A549 (cell line): Measurements from ENCODE around the gene SHISA8. TPM values are rescaled to one million over a fixed set of nuclear protein-coding genes. Genes with fewer than 3 reads are reported as not detected.

Experiments used
- ATAC-seq, 2 experiments: fragments of 200-7000 bp in 1 of 2; fragments of >200 bp in 1 of 2; cut with Nextera tagmentation in 1 of 2; cut with Tn5 transposase in 1 of 2; 3 replicates each; pipeline versions ENCODE4 v1.8.0 to v1.9.1; 2018 to 2020; ENCODE audit warnings: mild to moderate bottlenecking in 1 of 2, moderate library complexity in 1 of 2
- CTCF ChIA-PET: fragments of 300-600 bp; sonication (Branson Sonifier 250); formaldehyde crosslinking; extraction: SDS; loops from one replicate; lab custom pipeline; 2021; ENCODE audit warnings: antibody characterized with exemption, inconsistent platforms; lab: Yijun Ruan, JAX
- POLR2A ChIA-PET: fragments of 350-600 bp; formaldehyde crosslinking; extraction: SDS; loops from one replicate; lab custom pipeline; 2021; ENCODE audit warnings: antibody characterized with exemption, inconsistent platforms; lab: Yijun Ruan, JAX
- DNase-seq, 2 experiments: peaks; one replicate each; pipeline versions ENCODE4 v3.0.0 to v3.0.0-alpha.2; 2011 to 2016; ENCODE audit warnings: low read depth in 1 of 2, low spot score in 1 of 2
- FAIRE-seq: peaks from 2 replicates; lab custom pipeline; 2011; peaks lifted over from hg19 to GRCh38; lab: Jason Lieb, UNC
- H3K27ac ChIP-seq, 2 experiments: fragments of >200 bp; sonication (Bioruptor Twin); formaldehyde crosslinking; 3 replicates each; pipeline ENCODE4 v1.5.1; 2016 to 2017
- H3K4me1 ChIP-seq: fragments of >200 bp; sonication (Bioruptor Twin); formaldehyde crosslinking; 3 replicates; pipeline ENCODE4 v1.6.1; 2016
- H3K4me2 ChIP-seq: fragments of >200 bp; sonication (Bioruptor Twin); formaldehyde crosslinking; 3 replicates; pipeline ENCODE4 v1.6.1; 2016
- H3K4me3 ChIP-seq: fragments of >200 bp; sonication (Bioruptor Twin); formaldehyde crosslinking; 3 replicates; pipeline ENCODE4 v1.5.1; 2016
- H3K9me3 ChIP-seq: fragments of >200 bp; sonication (Bioruptor Twin); formaldehyde crosslinking; 3 replicates; pipeline ENCODE4 v1.6.1; 2016
- BHLHE40 ChIP-seq: IDR thresholded peaks from 2 replicates; pipeline ENCODE4 v1.6.1; 2012; ENCODE audit warnings: low read depth, low read length, inconsistent platforms
- CBX8 ChIP-seq: fragments of 200-600 bp; sonication (generic); IDR thresholded peaks from 2 replicates; pipeline ENCODE4 v1.6.1; 2016
- CEBPB ChIP-seq, 2 experiments: fragments of >200 bp in 1 of 2; sonication (Bioruptor Twin) in 1 of 2; formaldehyde crosslinking in 1 of 2; IDR thresholded peaks; 2 replicates each; pipeline ENCODE4 v1.6.1; 2012 to 2016
- CHD2 ChIP-seq: fragments of 150-350 bp; IDR thresholded peaks from 2 replicates; pipeline ENCODE4 v1.6.1; 2014; ENCODE audit warnings: low read length; ENCODE audit not compliant: partially characterized antibody
- CHD4 ChIP-seq: fragments of 200-600 bp; sonication (generic); IDR thresholded peaks from 2 replicates; pipeline ENCODE4 v1.6.1; 2016; ENCODE audit warnings: antibody characterized with exemption, mild to moderate bottlenecking, borderline replicate concordance
- EHF ChIP-seq: fragments of 250-450 bp; sonication (Bioruptor Pico); IDR thresholded peaks from 2 replicates; pipeline ENCODE4 v1.5.0; 2020; ENCODE audit warnings: mild to moderate bottlenecking
- EHMT2 ChIP-seq: fragments of 200-600 bp; sonication (generic); IDR thresholded peaks from 2 replicates; pipeline ENCODE4 v1.6.1; 2016; ENCODE audit warnings: antibody characterized with exemption, low read depth, mild to moderate bottlenecking, moderate library complexity
- EP300 ChIP-seq, 2 experiments: fragments of >200 bp; sonication (Bioruptor Twin); formaldehyde crosslinking; IDR thresholded peaks; 2 replicates in 1 of 2; 3 replicates in 1 of 2; pipeline ENCODE4 v1.6.1; 2016 to 2017
- FOSL2 ChIP-seq, 2 experiments: fragments of 450-650 bp in 1 of 2; fragments of >200 bp in 1 of 2; sonication (Bioruptor Twin) in 1 of 2; formaldehyde crosslinking; IDR thresholded peaks; 2 replicates each; pipeline versions ENCODE4 v1.5.0 to v1.6.1; 2016 to 2020; ENCODE audit warnings: mild to moderate bottlenecking in 1 of 2, moderate library complexity in 1 of 2
- GATA3 ChIP-seq: IDR thresholded peaks from 2 replicates; pipeline ENCODE4 v1.6.1; 2012; ENCODE audit warnings: borderline replicate concordance
- MAFK ChIP-seq: fragments of 450-650 bp; IDR thresholded peaks from 2 replicates; pipeline ENCODE4 v1.6.1; 2014; ENCODE audit not compliant: partially characterized antibody
- MAZ ChIP-seq: fragments of 150-350 bp; IDR thresholded peaks from 2 replicates; pipeline ENCODE4 v1.6.1; 2014; ENCODE audit warnings: antibody characterized with exemption, low read depth, low read length, borderline replicate concordance
- NFE2L2 ChIP-seq: fragments of 150-350 bp; conservative IDR thresholded peaks from 2 replicates; pipeline ENCODE4 v1.6.1; 2014; ENCODE audit warnings: low read length
- PBX3 ChIP-seq: IDR thresholded peaks from 2 replicates; pipeline ENCODE4 v1.6.1; 2012
- PHF8 ChIP-seq: fragments of 200-600 bp; sonication (generic); IDR thresholded peaks from 2 replicates; pipeline ENCODE4 v1.6.1; 2016; ENCODE audit warnings: low read depth, mild to moderate bottlenecking, antibody characterized with exemption, moderate library complexity, borderline replicate concordance
- RAD21 ChIP-seq, 2 experiments: fragments of >200 bp in 1 of 2; sonication (Bioruptor Twin) in 1 of 2; formaldehyde crosslinking in 1 of 2; IDR thresholded peaks in 1 of 2; conservative IDR thresholded peaks in 1 of 2; 2 replicates in 1 of 2; 3 replicates in 1 of 2; pipeline ENCODE4 v1.6.1; 2012 to 2018; ENCODE audit warnings: inconsistent platforms in 1 of 2
- RARB ChIP-seq: fragments of 250-450 bp; sonication (Bioruptor Pico); IDR thresholded peaks from 2 replicates; pipeline ENCODE4 v1.8.0; 2021; ENCODE audit warnings: mild to moderate bottlenecking, moderate library complexity
- SREBF2 ChIP-seq: fragments of 450-650 bp; IDR thresholded peaks from 2 replicates; pipeline ENCODE4 v1.6.1; 2014; ENCODE audit warnings: mild to moderate bottlenecking, moderate library complexity
- TFCP2L1 ChIP-seq: fragments of 250-450 bp; sonication (Bioruptor Pico); IDR thresholded peaks from 2 replicates; pipeline ENCODE4 v1.5.0; 2021; ENCODE audit warnings: mild to moderate bottlenecking
- ZFP36 ChIP-seq: fragments of 450-650 bp; IDR thresholded peaks from 2 replicates; pipeline ENCODE4 v1.6.1; 2014; ENCODE audit warnings: borderline replicate concordance; ENCODE audit not compliant: partially characterized antibody
- WGBS: methylation state at CpG from one replicate; pipeline ENCODE4 v1.1.6; 2017; ENCODE audit errors: missing lambda C conversion rate; 5-methylcytosine and 5-hydroxymethylcytosine counted together
- polyA plus RNA-seq, 4 experiments: library from polyadenylated mRNA; depleted of rRNA in 3 of 4; stranded (reverse); fragments of >200 nt; fragmentation: RNase III in 1 of 4; extraction: RNeasy Plus Mini Kit Qiagen cat#74134 plus additional on column Dnase treatment in 1 of 4; gene quantifications; 2 replicates in 3 of 4; 3 replicates in 1 of 4; pipeline ENCODE4 v1.2.3, GENCODE V29; 2011 to 2017
- TF ChIP-seq, protein P1 (sequence below): IDR thresholded peaks from 2 replicates; pipeline ENCODE4 v1.6.1; 2012; ENCODE audit warnings: low read depth, borderline replicate concordance
- TF ChIP-seq, protein P2 (sequence below): fragments of 250-450 bp; sonication (Bioruptor Pico); IDR thresholded peaks from 2 replicates; pipeline ENCODE4 v1.5.0; 2020; ENCODE audit warnings: low read depth, mild to moderate bottlenecking, moderate library complexity

Gene SHISA8
- polyA plus RNA-seq, 2 of the 4 experiments (the other 2 are of a cell fraction), result 0.15 TPM; not detected in 1

DNA sequence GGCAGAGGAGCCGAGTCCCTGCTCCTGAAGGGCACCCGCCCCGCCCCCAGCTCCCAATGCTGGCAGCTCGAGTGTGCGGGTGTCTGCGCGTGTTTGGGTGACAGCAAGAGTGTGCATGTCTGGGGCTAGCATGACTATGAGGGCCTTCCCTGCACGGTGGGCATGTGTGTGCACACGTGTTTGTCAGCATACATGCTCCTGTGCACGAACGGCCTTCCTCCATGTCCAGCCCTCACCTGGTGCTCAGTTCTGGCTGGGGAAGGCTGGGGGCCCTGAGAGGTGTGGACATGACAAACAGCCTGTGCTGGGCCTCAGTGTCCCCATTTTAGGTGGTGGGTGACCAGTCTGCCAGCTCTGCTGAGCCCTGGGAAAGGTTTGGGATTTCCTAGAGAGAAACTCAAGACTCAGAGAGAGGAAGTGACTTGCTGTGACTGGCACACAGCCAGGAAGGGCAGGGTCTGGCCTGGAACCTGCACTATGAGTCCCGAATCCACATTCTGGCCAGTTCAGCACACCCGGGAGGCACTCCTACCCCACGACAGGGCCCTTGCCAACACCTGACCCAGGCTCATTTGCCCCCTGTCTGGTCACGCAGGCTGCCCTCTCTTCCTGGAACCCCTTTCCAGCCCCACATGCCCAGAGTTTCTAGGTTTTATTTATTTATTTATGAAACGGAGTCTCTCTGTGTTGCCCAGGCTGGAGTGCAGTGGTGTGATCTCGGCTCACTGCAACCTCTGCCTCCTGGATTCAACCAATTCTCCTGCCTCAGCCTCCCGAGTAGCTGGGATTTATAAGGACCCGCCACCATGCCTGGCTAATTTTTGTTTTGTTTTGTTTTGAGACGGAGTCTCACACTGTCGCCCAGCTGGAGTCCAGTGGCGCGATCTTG is 3.3 kb upstream of the SHISA8 start:
- WGBS, result 72% methylated on average over 14 of the region's 23 CpGs
- H3K4me2 ChIP-seq, result no peak overlapping the region
- no peaks in the 10 kb centered on the region for H3K9me3 ChIP-seq
- peaks cover 4% of the 10 kb centered on the region; the same call in 2 of the 3 replicates for H3K4me1 ChIP-seq
- CTCF ChIA-PET, result interaction anchor here (1.2 kb wide), 1 partner anchor 221 kb away, joined by 3 read pairs; no protein-coding TSS in a partner anchor
- TF ChIP-seq EP300 (IDR thresholded peaks at IDR 0.05) (no peak), TFCP2L1 (CRISPR knock-in tag) (no peak), NFE2L2 (no peak), CEBPB (IDR thresholded peaks at IDR 0.05) (no peak)
- TF ChIP-seq, all 56 proteins: peak for 0
- no peak overlapping the region for H3K4me3 ChIP-seq
- POLR2A ChIA-PET, result no interaction called here
- DNase-seq (peak in 1 of 2 experiments; percentile 51), FAIRE-seq (no peak), ATAC-seq (peak in 1 of 2 experiments; percentile 31; a peak in 3 of 6 replicates)
- no peak overlapping the region for H3K27ac ChIP-seq

DNA sequence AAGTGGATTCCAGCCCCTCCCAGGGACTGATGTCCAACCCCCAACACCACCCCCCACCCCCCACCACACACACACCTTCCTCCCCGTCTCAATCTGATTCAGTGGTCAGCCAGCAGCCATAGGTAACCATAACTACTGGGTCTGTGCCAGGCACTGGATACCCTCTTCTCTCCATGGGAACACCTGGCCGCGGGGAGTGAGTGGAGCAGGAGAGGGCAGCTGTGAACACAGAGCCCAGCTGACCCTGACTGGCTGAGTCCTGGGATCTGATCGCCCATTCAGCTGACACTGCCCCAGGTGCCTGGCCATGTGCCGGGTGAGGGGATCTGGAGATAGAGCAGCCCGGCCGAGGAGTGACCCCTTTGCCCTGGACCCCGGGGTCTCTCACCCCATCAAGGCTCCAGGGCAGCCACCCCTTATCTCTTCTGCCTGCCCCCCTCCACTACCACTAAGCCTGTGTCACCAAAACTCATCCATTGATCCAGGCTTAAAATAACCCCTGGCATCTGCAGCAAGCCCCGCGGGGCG is 2.6 kb upstream of the SHISA8 start:
- ATAC-seq, result no peak; a peak in 1 of 6 replicates
- Histone ChIP-seq H3K9me3 (no peaks in the 10 kb centered on the region), H3K4me3 (no peak overlapping the region), H3K27ac (no peak overlapping the region)
- ChIA-PET POLR2A (no interaction called here), CTCF (interaction anchor here (2.7 kb wide), 1 partner anchor 9 kb away, joined by 15 read pairs; the partner anchor contains the start of gene TNFRSF13C)
- WGBS, result 100% methylated on average over 4 of the region's 11 CpGs
- FAIRE-seq, result no peak
- TF ChIP-seq PHF8, result no peak
- TF ChIP-seq, protein P1, sequence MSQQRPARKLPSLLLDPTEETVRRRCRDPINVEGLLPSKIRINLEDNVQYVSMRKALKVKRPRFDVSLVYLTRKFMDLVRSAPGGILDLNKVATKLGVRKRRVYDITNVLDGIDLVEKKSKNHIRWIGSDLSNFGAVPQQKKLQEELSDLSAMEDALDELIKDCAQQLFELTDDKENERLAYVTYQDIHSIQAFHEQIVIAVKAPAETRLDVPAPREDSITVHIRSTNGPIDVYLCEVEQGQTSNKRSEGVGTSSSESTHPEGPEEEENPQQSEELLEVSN, result no peak
- no peak for TF ChIP-seq EHF (CRISPR knock-in tag)
- no peak for TF ChIP-seq CHD4
- no peak for TF ChIP-seq RAD21 (conservative IDR thresholded peaks at IDR 0.05 in 1 of 2, IDR thresholded peaks at IDR 0.05 in 1 of 2)
- TF ChIP-seq SREBF2, result no peak
- no peak for TF ChIP-seq CEBPB (IDR thresholded peaks at IDR 0.05)
- no peak for TF ChIP-seq TFCP2L1 (CRISPR knock-in tag)
- TF ChIP-seq CHD2, result no peak
- TF ChIP-seq MAFK, result no peak
- TF ChIP-seq, all 56 proteins: peak for 0
- peaks cover 4% of the 10 kb centered on the region; the same call in 2 of the 3 replicates for H3K4me1 ChIP-seq
- H3K4me2 ChIP-seq, result no peak overlapping the region
- no peak for DNase-seq

DNA sequence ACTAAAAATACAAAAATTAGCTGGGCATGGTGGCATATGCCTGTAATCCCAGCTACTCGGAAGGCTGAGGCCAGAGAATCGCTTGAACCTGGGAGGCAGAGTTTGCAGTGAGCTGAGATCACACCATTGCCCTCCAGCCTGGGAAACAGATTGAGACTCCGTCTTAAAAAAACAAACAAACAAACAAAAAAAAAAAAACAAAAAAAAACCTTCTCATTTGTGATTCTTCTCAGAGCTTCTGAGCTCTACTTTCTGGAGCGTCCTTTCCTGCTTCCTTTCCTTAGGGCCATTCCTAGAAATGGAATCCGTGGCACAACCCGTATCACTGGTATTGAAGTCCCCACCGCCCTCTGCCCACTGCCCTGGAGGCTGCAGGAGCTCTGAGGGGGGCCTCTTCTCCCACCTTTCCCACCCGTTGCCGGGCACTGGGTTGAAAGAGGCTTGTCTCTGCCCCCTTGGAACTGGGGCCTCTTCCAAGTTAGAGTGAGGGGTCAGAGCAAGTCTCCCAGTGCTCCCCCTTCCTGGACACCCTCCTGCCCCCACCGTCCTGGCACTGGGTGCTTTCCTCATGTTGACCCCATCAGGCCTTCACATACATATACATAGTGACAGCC is 2.0 kb upstream of the SHISA8 start:
- CTCF ChIA-PET, result interaction anchor here (2.7 kb wide), 1 partner anchor 10 kb away, joined by 15 read pairs; the partner anchor contains the start of gene TNFRSF13C
- WGBS, result 68% methylated on average over 8 of the region's 10 CpGs

More for the DNA sequence above, 2.0 kb upstream of the SHISA8 start:
- Histone ChIP-seq H3K4me2 (no peak overlapping the region), H3K4me3 (no peak overlapping the region), H3K9me3 (no peaks in the 10 kb centered on the region), H3K4me1 (peaks cover 4% of the 10 kb centered on the region; the same call in 2 of the 3 replicates), H3K27ac (no peak overlapping the region)
- POLR2A ChIA-PET, result interaction anchor here (0.7 kb wide), 1 partner anchor 24 kb away, joined by 3 read pairs; no protein-coding TSS in a partner anchor
- TF ChIP-seq EP300 (IDR thresholded peaks at IDR 0.05), result no peak
- no peak for TF ChIP-seq EHMT2
- TF ChIP-seq CBX8, result no peak
- TF ChIP-seq BHLHE40, result no peak
- no peak for TF ChIP-seq RAD21 (conservative IDR thresholded peaks at IDR 0.05 in 1 of 2, IDR thresholded peaks at IDR 0.05 in 1 of 2)
- TF ChIP-seq FOSL2 (IDR thresholded peaks at IDR 0.05), result no peak
- no peak for TF ChIP-seq FOSL2 (CRISPR knock-in tag; IDR thresholded peaks at IDR 0.05)
- no peak for TF ChIP-seq ZFP36
- no peak for TF ChIP-seq RARB
- no peak for TF ChIP-seq PBX3
- TF ChIP-seq, protein P2, sequence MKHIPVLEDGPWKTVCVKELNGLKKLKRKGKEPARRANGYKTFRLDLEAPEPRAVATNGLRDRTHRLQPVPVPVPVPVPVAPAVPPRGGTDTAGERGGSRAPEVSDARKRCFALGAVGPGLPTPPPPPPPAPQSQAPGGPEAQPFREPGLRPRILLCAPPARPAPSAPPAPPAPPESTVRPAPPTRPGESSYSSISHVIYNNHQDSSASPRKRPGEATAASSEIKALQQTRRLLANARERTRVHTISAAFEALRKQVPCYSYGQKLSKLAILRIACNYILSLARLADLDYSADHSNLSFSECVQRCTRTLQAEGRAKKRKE, result no peak
- TF ChIP-seq MAZ, result no peak
- no peak for TF ChIP-seq GATA3
- FAIRE-seq (no peak), DNase-seq (no peak), ATAC-seq (no peak)
